HTERT RPE-1 (cell line): Measurements from ENCODE around the gene CFAP20DC.
"Not testable (repeated sequence)": the region's sequence is repeated elsewhere in the genome, so short reads cannot be mapped to it uniquely, and the experiment has no call there.

Experiments
- in situ Hi-C: fragments of 300-500 bp; cut with MboI; formaldehyde crosslinking; loops from 4 replicates; pipeline ENCODE4 v1.14.3; 2020; ENCODE audit warnings: low sequenced_read_pairs

CFAP20DC gene

DNA sequence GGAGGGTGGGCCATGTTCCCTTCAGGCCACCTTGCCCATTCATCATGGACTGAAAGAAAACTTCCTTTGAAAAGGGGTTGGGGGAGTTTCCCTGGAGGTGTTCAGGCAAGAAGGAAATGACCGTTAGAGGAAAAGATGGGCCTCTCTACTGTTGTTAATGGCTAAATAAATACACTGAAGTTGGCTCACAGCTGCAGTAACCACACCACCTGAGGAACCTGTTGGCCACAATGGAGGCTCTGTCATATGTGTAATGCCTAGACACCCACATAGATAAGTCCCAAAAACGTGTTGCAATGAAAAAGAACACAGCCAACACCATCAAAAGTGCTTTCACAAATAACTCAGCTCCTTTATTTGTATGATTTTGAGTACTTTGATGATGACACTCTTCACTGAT is 345.1 kb downstream of the CFAP20DC start:
- in situ Hi-C loops, result no loop called here

DNA sequence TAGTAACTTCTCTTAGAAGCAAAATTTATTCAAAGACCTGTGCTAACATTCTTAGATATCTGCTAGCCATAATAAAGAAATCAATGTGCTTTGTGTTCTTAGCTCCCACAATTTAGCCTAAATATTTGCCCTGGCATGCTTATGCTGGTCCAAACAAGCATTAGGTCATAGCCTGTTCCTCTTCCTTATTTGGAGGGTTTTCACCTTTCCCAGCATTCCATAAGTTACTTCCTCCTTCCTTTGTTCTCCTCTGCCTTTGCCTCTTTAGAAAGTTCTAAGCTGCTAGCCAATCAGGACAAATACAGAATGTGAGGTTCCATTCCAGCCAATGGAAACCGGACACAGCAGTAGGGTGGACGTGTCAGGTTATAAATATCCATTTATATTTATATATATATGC is 345.5 kb downstream of the CFAP20DC start:
- in situ Hi-C loops, result not testable (repeated sequence)

DNA sequence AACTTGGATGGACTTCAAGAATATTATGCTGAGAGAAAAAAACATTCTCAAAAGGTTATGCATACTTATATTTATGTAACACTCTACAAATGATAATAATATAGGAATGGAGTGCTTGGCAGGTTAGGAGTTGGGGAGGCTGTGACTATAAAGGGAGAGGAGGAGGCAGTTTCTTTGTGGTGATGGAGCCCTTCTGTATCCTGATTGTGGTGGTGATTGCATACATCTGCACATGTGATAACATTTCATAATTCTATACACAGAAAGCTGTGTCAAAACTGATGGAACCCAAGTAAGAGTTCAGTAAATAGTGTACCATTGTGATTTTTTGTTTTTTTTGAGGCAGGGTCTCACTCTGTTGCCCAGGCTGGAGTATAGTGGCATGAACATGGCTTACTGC is 351.6 kb downstream of the CFAP20DC start:
- in situ Hi-C loops, result no loop called here

DNA sequence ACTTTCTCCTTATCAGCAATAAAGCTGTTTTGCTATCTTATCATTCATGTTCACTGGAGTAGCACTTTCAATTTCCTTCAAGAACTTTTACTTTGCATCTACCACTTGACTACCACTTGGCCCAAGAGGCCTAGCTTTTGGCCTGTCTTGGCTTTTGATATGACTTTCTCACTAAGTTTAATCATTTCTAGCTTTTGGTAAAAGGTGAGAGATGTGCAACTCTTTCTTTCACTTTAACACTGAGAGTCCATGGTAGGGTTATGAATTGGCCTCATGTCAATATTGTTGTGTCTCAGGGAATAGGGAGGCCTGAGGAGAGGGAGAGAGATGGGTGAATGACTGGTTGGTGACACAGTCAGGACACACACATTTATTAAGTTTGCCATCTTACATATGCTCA is 352.3 kb downstream of the CFAP20DC start:
- in situ Hi-C loops, result no loop called here

DNA sequence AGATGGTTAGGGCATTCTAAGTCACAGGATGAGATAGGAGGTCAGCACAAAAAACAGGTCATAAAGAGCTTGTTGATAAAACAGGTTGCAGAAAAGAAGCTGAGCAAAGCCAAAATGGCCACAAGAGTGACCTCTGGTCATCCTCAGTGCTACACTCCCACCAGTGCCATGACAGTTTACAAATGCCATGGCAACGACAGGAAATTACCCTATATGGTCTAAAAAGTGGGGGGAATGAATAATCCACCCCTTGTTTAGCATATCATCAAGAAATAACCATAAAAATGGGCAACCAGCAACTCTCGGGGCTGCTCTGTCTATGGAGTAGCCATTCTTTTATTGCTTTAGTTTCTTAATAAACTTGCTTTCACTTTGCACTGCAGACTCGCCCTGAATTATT is 353.0 kb downstream of the CFAP20DC start:
- in situ Hi-C loops, result not testable (repeated sequence)

DNA sequence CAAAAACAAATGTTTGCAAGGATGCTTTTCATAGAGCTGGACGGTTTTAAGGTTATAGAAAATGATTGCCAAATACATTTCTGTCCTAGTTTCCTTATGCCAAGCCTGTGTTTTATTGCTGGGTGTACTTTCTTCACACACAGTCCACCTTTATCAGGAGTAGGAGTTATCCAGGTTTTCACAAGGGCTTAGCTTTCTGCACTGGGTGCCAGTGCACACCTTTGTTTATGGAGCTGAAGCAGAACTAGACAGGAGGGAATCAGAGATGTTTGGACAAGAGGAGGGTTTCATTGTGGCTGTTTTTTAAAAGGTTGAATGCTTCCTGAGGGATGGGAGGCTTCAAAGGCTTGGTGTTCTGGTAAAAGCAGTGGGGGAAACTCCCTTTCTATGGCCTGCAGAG is 353.7 kb downstream of the CFAP20DC start:
- in situ Hi-C loops, result no loop called here

DNA sequence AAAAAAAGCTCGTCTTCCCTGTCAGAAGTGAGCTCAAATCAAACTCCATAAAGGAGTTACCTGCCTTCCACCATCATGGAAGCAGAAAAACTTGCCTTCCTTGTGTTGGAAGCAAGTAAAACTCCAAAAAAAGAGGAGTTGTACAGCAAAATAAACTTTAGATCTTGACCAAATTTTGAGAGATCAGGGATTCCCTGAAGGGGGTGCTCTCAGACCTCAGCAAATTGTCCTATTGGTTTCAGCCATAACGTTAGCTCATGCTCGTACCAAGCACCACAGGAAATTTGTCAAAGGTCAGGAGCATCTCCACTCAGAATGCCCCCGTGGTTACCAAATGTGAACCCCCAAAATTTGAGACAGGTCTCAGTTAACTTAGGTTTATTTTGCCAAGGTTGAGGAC is 354.5 kb downstream of the CFAP20DC start:
- in situ Hi-C loops, result not testable (repeated sequence)

DNA sequence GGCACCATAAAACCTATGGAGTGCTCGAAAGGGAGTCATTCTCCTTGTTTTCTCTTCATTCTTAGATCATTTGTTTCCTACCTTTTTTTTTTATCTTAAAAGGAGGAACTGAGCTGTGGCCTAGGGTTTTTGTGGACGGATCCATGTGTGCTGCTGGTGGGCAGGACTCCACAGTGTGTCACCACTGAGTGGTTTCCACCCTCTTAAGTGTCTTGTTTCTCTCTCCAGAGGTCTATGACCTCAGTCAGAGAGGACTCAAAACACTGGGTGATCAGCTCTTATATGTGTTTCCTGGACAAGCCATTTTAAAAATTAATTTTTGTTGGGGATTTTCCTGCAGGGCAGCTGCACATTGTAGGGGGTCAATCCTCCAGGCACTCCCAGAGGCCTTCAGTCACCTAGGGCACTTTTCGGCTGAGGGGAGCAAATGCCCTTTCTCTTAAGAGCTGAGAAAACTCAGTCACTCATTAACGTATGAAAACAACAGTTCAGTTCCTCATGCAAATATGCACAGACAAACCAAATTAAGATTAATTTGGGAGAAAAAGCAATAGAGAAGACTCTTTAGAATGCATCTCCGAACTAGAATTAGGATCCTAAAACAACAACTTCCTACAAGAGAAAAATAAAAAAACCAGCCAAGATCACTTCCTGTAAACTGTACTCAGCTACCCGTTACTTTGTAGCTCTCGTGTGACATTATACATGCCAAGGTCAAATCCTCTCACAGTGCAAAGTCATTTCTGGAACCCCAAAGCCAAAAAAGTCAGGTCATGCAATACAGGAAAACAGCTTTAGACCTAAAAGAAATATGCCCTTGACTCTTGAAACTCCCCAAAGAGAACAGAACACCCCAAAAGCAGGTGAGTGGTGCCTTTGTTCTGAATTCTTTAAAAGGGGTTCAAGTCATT is 355.6 kb downstream of the CFAP20DC start:
- in situ Hi-C loops, result no loop called here

DNA sequence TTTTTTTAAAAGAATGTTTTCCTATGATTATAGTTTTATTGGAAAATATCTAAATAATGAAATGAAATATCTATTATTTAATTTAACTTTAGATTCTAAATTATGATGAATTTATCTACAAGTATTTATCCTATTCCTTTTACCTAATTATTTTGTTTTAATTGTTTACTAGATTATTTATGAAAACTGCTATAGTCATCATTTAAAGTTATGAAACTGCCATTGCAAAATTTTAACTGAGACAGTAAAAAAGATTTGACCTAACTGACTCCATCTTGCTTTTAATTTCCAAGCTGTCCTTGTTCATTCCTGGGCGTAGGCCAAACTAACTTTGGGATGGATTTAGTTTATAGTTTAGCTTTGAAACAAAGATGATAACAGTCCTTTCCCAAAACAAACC is 357.3 kb downstream of the CFAP20DC start:
- in situ Hi-C loops, result no loop called here
